GM12875 (cell line): ENCODE measurements around the gene POC1A.

Experiments
- H3K4me3 ChIP-seq: one replicate; pipeline ENCODE4 v1.5.1; 2011; ENCODE audit warnings: low read depth, low read length, control low read depth
- TF ChIP-seq, protein P1 (sequence below): IDR thresholded peaks from 2 replicates; pipeline ENCODE4 v1.5.1; 2011; ENCODE audit warnings: low read depth, mild to moderate bottlenecking, control low read depth, inconsistent platforms, low read length, moderate library complexity, borderline replicate concordance; ENCODE audit not compliant: insufficient read depth

POC1A gene

DNA sequence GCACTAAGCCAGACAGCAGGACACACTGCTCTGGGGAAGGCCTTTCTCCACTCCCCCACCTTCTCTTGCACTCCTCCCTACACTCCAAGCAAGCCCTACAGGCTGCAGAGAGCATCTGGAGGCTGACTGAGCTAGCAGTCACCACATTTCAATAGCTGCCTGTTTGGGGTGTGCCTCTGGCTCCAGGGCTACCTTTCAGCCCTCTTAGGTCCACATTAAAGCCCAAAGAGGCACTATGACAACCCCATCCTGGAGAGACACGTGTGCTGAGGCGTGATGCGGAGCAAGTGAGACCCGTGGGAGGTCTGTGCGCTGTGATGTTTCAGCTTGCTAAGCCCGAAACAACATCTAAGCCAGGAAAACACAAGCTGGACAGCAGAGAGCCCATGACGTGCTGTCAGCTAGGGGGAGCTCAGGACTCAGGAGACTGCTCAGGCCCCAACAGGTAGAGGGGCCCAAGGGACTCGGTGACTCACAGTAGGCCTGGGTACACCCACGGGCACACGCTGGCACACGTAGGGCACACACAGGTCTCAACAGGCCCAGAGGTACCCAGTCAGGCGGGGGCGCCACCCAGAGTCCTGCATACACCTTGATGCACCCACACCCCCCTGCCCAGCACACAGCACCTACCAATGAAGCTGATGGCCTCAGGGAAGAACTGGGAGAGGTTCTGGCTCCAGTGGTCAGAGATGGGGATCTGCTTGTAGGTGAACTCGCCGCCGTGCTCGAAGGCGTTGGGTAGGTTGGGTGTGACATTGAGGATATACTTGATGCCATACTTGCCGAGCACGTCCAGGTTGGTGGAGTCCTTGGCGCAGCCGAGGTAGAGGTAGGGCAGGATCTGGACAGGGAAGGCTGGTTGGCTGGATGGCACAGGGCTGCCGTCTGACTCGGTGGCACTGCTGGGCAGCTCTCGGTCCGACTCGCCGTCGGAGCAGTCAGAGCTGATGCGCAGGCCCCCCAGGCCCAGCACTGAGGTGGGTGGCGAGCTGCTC lies 100.6 kb downstream of the POC1A start:
- TF ChIP-seq, protein P1, sequence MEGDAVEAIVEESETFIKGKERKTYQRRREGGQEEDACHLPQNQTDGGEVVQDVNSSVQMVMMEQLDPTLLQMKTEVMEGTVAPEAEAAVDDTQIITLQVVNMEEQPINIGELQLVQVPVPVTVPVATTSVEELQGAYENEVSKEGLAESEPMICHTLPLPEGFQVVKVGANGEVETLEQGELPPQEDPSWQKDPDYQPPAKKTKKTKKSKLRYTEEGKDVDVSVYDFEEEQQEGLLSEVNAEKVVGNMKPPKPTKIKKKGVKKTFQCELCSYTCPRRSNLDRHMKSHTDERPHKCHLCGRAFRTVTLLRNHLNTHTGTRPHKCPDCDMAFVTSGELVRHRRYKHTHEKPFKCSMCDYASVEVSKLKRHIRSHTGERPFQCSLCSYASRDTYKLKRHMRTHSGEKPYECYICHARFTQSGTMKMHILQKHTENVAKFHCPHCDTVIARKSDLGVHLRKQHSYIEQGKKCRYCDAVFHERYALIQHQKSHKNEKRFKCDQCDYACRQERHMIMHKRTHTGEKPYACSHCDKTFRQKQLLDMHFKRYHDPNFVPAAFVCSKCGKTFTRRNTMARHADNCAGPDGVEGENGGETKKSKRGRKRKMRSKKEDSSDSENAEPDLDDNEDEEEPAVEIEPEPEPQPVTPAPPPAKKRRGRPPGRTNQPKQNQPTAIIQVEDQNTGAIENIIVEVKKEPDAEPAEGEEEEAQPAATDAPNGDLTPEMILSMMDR, result peak; percentile 55
- peak overlapping the region; percentile 28 for H3K4me3 ChIP-seq

DNA sequence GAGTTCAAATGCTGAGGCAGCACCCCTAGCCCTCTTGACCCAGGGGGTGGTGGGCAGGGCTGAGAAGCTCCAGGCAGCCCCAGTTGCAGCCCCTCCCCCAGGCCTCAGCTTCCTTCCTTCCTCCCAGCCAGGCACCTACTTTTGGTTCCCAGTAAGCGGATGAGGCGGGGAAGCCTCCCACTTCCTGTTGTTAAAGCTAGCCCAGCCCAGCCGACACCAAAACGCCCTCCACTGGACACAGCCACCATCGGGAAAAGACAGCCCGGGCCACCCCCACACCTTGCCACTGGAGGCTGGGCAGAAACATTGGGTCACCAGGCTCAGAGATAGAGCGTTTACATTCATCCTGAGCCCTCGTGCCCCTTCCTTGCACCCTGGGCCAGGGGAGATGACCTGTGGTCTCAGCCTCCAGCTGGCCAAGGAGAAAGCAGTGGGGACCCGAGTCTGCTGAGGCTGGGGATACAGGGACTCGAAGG lies 101.4 kb downstream of the POC1A start:
- H3K4me3 ChIP-seq, result peak overlapping the region; percentile 34
- TF ChIP-seq, protein P1, result 0 out of 2 replicates have a peak, but pooled peaks have one; percentile 12

DNA sequence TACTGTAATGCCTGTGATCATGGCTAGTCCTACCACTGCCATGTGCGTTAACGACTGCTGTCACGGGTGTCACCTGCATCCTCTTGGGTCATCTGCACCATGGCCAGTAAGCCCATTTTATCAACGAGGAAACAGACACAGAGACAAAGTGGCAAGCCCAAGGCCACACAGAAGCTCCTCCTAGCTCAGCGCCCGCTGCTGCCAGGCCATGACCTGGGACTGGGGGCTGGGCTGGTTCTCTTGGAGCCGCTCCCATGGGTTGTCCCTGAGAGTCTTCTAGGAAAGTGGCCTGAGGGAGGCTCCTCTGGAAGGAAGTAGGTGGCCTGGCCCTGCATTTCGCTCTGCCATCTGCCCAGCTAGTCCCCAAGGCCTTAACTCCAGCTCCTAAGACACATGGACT lies 102.8 kb downstream of the POC1A start:
- TF ChIP-seq, protein P1, result no peak
- no peak overlapping the region for H3K4me3 ChIP-seq

DNA sequence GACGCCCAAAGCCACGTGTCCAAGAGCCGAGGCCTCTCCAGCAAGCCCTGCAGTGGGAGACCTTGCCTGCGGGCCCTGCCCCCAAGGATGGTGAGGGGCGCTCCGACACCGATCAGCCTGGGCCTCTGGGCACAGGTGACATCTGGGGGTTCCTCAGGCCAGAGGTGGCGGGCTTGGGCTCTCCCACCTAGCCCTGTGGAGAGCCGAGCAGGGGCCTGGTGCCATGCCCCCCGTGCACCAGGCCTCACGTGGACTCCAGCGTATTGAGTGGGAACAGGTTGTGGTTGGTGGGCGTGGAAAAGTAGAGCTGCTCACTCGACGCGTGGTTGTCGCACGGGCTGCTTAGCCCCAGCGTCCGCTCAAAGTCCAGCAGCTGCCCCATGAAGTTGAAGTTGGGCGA lies 103.7 kb downstream of the POC1A start:
- no peak overlapping the region for H3K4me3 ChIP-seq
- TF ChIP-seq, protein P1, result no peak

DNA sequence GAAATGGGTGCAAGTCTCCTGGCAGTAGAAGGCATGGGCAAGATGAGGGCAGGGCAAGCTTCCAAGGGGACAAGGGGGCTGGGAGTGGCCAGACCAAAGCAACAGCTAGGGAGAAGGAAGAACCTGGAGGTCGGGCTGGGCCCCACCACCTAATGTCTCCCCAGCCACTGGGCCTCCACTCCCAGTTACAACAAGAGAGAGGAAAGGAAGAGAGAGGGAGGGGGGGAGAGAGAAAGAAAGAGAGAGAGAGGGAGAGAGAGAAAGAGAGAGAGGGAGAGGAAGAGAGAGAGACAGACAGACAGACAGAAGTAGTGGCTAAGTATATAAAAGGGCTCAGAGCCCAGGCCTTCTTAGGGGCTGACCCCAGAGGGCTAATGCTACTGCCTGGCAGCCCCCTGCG lies 104.7 kb downstream of the POC1A start:
- no peak overlapping the region for H3K4me3 ChIP-seq
- TF ChIP-seq, protein P1, result no peak

DNA sequence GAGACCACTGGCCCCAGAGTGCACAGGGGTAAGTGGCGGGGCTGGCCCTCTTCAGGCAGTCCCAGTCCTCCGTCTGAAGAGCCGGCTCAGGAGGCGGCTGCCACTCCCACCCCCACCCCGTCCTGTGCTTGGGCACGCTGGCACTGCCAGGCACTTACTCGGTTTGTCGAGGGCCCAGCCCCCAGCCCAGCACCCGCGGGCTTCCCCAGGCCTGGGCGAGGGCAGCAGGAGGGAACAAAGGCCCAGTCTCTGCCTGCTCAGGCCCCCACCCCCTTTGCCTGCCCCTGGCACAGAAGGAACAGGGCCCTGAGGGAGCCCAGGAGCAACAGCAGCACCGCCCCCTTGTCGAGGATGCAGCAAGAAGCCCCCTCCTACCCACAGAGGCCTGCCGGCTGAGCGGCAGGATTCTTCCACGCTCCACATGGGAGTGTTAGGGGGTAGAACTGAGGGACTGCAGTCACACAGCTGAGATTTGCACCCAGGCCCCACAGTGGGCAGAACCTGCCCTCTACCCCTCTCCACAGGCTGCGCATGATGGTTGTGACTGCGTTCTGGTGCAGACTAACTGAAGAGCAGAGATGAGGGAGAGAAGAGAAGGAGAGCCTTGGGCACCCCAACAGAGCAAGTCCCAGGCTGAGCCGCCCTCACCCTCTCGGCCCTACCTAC lies 106.8 kb downstream of the POC1A start:
- no peak overlapping the region for H3K4me3 ChIP-seq
- TF ChIP-seq, protein P1, result no peak
